HG03108 (cell line): Measurements from ENCODE around the gene ITCH.
"Not testable (repeated sequence)": the region's sequence is repeated elsewhere in the genome, so short reads cannot be mapped to it uniquely, and the experiment has no call there.

Experiments
- ATAC-seq: cut with Tn5 transposase; IDR thresholded peaks from one replicate; pipeline ENCODE4 v1.9.1; 2021; ENCODE audit warnings: moderate library complexity; ENCODE audit not compliant: unreplicated experiment

ITCH gene

DNA sequence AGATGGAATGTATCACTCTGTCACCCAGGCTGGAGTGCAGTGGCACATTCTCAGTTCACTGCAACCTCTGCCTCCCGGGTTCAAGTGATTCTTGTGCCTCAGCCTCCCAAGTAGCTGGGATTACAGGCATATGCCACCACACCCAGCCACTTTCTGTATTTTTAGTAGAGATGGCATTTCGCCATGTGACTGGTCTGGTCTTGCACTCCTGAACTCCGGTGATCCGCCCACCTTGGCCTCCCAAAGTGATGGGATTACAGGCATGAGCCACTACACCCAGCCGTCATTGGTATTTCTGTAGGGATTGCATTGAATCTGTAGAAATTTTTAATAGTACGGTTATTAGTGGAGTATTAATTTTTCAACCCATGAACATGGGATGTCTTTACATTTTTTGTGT is 134.5 kb downstream of the ITCH start:
- ATAC-seq, result not testable (repeated sequence)

GRCh38 chr20:34500823-34501222 is 137.8 kb downstream of the ITCH start:
- ATAC-seq, result no peak

DNA sequence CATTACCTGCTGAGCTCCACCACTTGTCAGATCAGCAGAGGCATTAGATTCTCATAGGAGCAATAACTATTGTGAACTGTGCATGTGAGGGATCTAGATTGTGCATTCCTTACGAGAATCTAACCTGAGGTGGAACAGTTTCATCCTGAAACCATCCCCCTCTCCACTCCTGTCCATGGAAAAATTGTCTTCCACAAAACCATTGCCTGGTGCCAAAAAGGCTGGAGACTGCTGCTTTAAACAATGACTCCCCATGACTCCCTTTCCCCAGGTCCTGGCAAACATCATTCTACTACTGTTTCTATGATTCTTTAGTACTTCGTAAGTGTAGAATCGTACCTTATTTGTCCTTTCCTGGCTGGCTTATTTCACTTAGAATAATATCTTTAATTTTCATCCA is 143.4 kb downstream of the ITCH start:
- ATAC-seq, result no peak

- no peak for ATAC-seq
Observed at GRCh38 chr20:34507702-34508413, 144.8 kb downstream of the ITCH start.

DNA sequence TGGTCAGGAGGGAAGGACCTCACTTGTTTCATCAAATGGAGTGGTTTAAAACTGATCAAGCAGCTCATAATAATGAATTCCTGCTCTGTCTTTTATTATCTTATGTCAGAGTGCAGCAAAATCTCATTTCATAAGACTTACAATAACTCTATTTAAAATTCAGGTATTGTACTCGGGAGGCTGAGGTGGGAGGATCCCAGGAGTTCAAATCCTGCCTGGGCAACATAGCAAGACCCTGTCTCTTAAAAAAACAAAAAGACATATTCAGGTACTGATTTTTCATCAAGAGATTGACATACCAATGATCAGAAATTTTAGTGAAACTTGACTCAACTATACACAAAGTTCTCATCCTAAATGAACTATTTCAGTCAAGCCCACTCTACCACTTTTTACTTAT is 147.5 kb downstream of the ITCH start:
- no peak for ATAC-seq

GRCh38 chr20:34511891-34512265 is 148.8 kb downstream of the ITCH start:
- ATAC-seq, result no peak

- no peak for ATAC-seq
Observed at GRCh38 chr20:34512266-34512954, 149.3 kb downstream of the ITCH start.

GRCh38 chr20:34512955-34513419 is 149.9 kb downstream of the ITCH start:
- no peak for ATAC-seq

DNA sequence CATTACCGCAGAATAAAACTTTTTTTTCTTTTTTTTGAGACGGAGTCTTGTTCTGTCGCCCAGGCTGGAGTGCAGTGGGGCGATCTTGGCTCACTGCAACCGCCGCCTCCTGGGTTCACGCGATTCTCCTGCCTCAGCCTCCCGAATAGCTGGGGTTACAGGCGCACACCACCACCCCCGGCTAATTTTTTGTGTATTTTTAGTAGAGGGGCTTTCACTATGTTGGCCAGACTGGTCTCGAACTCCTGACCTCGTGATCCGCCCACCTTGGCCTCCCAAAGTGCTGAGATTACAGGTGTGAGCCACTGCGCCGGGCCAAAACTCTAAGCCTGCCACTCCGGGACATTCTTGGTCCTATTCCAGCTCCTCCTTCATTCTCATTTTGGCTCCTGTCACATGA is 151.0 kb downstream of the ITCH start:
- not testable (repeated sequence) for ATAC-seq

DNA sequence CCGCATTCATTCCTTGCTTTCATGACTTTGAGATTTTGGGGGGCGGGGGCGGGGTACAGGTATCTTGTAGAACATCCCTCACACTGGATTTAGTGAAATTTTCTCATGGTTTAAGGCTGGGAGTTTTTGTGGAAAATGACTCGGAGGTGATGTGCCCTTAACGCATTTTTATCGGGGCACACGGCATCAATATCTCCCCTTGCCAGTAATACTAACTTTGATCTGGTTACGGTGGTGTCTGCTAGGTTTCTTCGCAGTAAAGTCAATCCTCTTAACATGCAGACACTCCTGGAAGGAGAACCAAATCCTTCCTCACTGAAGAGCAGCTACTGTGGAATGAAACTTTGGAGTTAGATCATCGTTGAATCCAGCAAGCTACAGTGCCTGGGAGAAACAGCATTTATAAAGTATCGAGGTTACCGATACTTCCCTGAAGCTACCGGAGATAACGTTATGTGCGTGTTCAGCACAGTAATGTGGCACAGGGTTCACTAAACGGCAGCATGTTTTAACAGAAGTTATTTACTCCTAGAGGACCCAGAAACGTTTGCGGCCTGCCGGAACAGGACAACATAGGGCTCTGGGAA is 151.9 kb downstream of the ITCH start:
- no peak for ATAC-seq

DNA sequence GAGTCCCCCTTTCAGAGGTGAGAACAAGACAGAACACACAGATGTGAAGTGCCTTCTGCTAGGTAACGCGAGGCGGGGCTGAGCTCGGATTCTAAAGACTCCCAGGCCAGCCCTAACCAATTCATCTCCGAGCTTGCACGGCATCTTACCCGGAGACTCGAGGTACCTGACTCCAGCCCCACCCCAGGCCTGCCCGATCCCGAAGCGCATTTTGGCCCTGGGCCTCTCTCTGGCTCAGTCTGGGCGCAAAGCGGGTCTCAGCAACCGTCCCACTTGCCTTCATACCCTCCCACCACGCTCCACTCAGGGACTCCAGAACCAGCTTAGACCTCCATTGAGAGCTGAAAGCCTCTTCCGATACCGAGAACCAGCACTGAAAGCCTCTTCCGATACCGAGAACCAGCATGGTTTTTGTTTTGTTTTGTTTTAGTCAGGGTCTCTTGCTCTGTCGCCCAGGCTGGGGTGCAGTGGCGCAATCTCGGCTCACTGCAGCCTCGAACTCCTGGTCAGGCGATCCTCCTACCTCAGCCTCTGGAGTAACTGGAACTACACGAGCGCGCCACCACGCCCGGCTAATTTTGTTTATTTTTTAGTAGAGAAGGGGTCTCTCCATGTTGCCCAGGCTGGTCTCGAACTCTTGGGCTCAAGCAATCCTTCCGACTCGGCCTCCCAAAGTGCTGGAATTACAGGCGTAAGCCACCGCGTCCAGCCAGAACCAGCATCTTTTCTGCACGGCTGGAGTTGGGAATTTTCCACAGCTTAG is 152.6 kb downstream of the ITCH start:
- ATAC-seq, result peak; percentile 42

GRCh38 chr20:34516247-34517113 is 153.4 kb downstream of the ITCH start, which contains the start of gene DYNLRB1:
DYNLRB1 (plus strand) TSS chr20:34516422; CDS start chr20:34516459, 37 bp downstream.
- peak; percentile 68 for ATAC-seq

DNA sequence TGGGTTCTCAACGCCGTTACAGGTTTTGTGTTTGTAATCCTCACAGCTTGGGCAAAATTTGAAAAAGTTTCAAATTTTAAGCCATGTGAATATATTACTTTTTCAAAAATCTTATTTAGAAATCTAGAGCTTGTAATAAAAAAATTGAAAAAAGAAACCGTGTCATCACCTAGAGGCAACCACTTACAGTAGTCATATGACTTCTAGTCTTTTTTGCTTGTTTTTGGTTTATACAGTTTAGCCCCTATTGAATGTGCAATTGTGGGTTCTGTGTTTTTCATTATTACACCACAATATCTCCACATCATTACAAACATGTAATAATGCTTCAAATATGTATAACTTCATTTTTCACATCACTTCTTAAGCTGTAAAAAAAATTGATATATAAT is 154.0 kb downstream of the ITCH start:
- no peak for ATAC-seq

DNA sequence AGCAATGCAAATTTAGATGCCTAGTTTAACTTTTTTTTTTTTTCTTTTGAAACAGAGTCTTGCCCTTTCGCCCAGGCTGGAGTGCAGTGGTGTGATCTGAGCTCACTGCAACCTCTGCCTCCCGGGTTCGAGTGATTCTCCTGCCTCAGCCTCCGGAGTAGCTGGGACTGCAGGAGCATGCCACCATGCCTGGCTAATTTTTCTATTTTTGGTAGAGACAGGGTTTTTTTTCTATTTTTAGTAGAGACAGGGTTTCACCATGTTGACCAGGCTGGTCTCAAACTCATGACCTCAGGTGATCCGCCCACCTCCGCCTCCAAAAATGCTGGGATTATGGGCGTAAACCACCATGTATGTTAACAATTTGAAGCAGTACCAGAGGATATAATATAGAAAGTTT is 155.8 kb downstream of the ITCH start:
- not testable (repeated sequence) for ATAC-seq

DNA sequence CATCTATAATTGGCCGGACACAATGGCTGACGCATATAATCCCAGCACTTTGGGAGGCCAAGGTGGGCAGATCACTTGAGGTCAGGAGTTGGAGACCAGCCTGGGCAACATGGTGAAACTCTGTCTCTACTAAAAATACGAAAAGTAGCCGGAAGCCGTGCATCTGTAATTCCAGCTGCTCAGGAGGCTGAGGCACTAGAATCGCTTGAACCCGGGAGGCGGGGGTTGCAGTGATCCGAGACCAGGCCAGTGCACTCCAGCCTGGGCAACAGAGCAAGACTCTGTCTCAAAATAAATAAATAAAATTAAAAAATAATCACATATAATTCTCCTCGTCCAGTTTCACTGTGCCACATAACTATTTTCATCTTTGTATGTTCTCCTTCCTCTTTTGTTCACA is 156.8 kb downstream of the ITCH start:
- not testable (repeated sequence) for ATAC-seq

GRCh38 chr20:34522969-34523871 is 160.1 kb downstream of the ITCH start:
- ATAC-seq, result no peak

DNA sequence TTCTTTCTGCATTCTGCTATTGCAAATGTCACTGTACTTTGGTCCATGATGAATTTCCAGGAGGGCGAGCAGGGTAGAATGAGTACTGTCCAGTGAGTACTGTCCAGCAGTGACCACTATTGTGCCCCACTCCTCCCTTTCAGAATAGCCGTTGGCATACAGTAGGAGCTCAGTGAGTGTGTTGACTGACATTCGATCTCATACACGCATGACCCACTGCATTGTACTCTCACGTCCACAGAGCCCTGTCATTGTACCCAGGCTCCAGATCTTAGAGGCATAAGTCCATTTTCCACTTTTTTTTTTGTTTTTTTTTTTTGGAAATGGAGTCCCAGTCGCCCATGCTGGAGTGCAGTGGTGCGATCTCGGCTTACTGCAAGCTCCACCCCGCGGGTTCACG is 161.4 kb downstream of the ITCH start:
- ATAC-seq, result no peak

DNA sequence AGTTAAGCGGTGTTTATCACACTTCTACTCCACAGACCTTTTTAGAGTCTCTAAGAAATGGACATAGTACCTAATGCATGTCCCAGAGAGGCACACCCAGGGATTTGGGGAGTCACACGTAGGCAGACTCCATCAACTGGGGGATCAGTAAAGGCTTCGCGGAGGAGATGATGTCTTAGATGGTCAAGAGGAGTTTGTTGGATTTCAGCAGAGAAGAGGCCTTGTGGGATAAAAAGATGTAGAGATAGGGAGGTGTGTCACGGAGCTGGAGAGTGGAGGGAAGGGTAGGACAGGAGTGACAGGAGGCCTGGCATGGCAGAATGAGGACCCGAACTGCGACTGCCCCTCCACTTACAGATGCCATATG is 162.3 kb downstream of the ITCH start:
- ATAC-seq, result no peak

GRCh38 chr20:34525709-34526416 is 162.8 kb downstream of the ITCH start:
- no peak for ATAC-seq
